Epithelial cell of esophagus (primary cell): Measurements from ENCODE around the gene SFXN2.

ENCODE experiments used
- DNase-seq: peaks from one replicate; pipeline ENCODE4 v3.0.0; 2010; ENCODE audit warnings: low read depth
- H3K4me3 ChIP-seq: 2 replicates; pipeline ENCODE4 v1.5.1; 2011; ENCODE audit warnings: mild to moderate bottlenecking, low read length, control low read depth
- TF ChIP-seq, protein P1 (sequence below): IDR thresholded peaks from 2 replicates; pipeline ENCODE4 v1.5.1; 2011; ENCODE audit warnings: low read depth, mild to moderate bottlenecking, low read length, control low read depth, inconsistent platforms; ENCODE audit not compliant: insufficient read depth; ENCODE audit errors: missing control alignments

SFXN2 gene

DNA sequence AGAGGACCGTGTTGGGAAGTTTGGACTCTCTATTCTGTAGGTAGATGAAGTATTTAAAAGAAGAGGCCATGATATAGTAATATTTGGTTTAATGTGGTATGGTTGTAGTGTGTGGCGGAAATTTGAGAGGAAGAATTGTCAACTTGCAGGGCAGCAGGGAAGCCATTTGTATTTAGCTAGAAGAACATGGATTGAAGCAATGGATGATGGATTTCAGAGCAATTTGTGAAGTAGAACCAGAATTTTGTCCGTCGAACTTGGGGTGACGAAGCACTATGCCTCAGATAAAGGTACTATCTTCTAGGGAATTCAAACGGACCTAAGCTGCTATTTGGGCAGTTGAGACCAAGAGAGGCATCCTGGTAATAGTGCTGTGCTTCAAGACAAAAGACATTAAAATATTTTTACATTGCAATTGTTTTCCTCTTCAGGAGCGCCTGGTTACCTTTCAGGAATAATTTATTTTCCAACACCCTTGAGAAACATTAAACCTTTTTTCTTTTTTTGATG lies 28.7 kb downstream of the SFXN2 start:
- TF ChIP-seq, protein P1, sequence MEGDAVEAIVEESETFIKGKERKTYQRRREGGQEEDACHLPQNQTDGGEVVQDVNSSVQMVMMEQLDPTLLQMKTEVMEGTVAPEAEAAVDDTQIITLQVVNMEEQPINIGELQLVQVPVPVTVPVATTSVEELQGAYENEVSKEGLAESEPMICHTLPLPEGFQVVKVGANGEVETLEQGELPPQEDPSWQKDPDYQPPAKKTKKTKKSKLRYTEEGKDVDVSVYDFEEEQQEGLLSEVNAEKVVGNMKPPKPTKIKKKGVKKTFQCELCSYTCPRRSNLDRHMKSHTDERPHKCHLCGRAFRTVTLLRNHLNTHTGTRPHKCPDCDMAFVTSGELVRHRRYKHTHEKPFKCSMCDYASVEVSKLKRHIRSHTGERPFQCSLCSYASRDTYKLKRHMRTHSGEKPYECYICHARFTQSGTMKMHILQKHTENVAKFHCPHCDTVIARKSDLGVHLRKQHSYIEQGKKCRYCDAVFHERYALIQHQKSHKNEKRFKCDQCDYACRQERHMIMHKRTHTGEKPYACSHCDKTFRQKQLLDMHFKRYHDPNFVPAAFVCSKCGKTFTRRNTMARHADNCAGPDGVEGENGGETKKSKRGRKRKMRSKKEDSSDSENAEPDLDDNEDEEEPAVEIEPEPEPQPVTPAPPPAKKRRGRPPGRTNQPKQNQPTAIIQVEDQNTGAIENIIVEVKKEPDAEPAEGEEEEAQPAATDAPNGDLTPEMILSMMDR, result no peak
- peak overlapping the region; percentile 11 for H3K4me3 ChIP-seq
- DNase-seq, result no peak

DNA sequence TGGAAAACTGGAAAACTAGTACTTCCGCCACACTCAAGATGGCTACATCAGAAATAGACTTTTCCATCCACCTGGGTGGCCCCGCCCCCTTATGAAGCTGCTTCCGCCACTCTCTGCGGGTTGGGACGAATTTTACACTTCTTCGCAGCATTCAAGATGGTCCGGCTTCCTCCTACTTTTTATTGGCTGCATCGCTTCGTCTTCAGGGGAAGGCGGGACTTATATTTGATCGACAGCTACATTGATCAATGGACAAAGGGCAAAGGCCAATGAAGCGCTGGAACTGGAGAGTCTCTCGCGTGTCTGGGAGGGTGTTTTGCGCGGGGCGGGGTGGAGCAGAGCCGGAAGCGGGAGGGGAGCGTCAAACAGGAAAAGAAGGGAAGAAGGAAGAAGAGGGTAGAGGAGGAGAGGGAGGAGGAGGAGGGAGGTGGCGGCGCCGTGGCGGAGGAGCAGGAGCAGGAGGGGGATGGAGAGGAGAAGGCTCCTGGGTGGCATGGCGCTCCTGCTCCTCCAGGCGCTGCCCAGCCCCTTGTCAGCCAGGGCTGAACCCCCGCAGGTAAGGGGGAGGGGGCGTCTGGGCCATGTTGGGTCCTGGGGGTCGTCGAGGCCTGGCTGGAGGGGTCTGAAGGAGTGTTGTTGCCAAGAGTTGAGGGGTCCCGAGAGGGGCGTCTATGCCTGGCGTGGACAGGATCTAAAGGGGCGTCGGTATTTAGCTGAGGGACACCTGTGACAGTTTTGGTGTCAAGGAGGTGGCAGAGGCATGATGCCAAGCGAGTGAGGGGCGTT lies 29.3 kb downstream of the SFXN2 start, which contains the start of gene WBP1L:
WBP1L (plus strand) TSS at position 361 of the 786 bp plus-strand sequence; CDS start at position 467, 106 bp downstream.
- peak; percentile 99 for DNase-seq
- TF ChIP-seq, protein P1, result no peak
- peak within 1 kb of the TSS; percentile 99 for H3K4me3 ChIP-seq

GRCh38 chr10:102744374-102745051 lies 30.1 kb downstream of the SFXN2 start:
- TF ChIP-seq, protein P1, result no peak
- peak overlapping the region; percentile 99 for H3K4me3 ChIP-seq
- peak; percentile 21 for DNase-seq

DNA sequence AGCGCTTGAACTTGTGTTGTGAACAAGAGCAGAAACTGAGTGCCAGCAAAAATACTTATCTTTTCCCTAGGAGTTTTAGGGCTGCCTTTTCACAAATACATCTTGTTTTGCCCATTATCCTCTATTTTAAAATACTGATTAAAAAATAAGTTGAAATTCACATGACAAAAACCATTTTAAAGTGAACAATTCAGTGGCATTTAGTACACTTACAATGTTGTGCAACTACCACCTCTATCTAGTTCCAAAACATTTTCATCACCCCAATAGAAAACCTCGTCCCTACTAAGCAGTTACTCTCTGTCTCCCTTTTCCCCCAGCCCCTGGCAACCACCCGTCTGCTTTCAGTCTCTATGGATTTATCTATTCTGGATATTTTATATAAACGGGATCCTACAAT lies 30.7 kb downstream of the SFXN2 start:
- peak overlapping the region; percentile 99 for H3K4me3 ChIP-seq
- TF ChIP-seq, protein P1, result no peak
- DNase-seq, result no peak

- H3K4me3 ChIP-seq, result no peak overlapping the region
- no peak for DNase-seq
- TF ChIP-seq, protein P1, result no peak
These were observed 38.0 kb downstream of the SFXN2 start for GRCh38 chr10:102752266-102752930.

DNA sequence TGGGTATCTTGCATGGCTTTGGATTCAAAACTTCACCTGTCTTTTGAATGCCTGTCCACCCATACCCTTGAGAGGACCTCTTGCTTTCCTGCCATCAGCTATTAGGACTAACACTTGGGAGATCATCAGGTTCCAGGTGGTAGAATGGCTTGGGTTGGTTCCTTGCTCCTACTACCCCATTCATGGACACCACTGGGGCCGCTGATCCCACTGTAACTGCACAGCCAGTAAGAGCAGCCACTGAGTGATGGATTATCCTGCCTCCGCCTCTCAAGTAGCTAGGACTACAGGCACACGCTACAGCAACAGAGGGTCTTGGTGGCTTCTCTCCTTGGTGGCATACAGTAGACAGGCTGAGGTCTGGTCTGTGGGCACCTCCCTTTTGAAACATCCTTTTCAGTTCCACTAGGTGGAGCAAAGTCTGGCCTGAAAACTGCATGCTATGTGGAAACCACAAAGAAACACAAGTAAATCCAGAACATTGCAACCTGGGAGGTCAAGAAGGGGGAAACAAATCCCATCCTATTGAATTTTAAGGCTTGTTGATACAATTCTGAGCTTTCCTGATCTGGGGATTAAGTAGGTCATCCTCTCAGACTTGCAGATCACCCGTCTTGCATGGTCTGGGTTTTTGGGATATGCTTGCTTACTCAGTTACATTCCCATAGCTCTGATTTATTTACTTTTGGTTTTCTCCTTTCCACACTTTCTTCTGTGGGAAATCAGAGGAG lies 38.7 kb downstream of the SFXN2 start:
- TF ChIP-seq, protein P1, result peak; percentile 75
- H3K4me3 ChIP-seq, result no peak overlapping the region
- peak; percentile 63 for DNase-seq
